GM19043 (cell line): Measurements from ENCODE around the gene WDR90.
"Not testable (repeated sequence)": the region's sequence is repeated elsewhere in the genome, so short reads cannot be mapped to it uniquely, and the experiment has no call there.

Experiments
- ATAC-seq: cut with Tn5 transposase; IDR thresholded peaks from one replicate; pipeline ENCODE4 v1.9.1; 2021; ENCODE audit warnings: low read depth; ENCODE audit not compliant: unreplicated experiment

Gene WDR90

GRCh38 chr16:704047-704446, 54.9 kb downstream of the WDR90 start:
- no peak for ATAC-seq

- ATAC-seq = no peak
These were observed 55.6 kb downstream of the WDR90 start for GRCh38 chr16:704552-705380.

- no peak for ATAC-seq
These were observed 56.4 kb downstream of the WDR90 start, which contains the start of gene FBXL16 for GRCh38 chr16:705431-706188. TSS of gene FBXL16 (minus strand) at chr16:705801. CDS start at chr16:697405, 8,396 bp downstream.

- no peak for ATAC-seq
These were observed 57.3 kb downstream of the WDR90 start for GRCh38 chr16:706189-707061.

- no peak for ATAC-seq
These were observed 57.9 kb downstream of the WDR90 start for GRCh38 chr16:707062-707538.

GRCh38 chr16:708019-708418, 58.9 kb downstream of the WDR90 start:
- ATAC-seq = no peak

GRCh38 chr16:708959-709358, 59.8 kb downstream of the WDR90 start:
- no peak for ATAC-seq

- ATAC-seq = no peak
These were observed 60.7 kb downstream of the WDR90 start for GRCh38 chr16:709566-710499.

- no peak for ATAC-seq
These were observed 61.4 kb downstream of the WDR90 start for GRCh38 chr16:710500-711075.

- ATAC-seq = no peak
These were observed 61.9 kb downstream of the WDR90 start for GRCh38 chr16:711084-711483.

GRCh38 chr16:711548-712320, 62.6 kb downstream of the WDR90 start:
- no peak for ATAC-seq

- ATAC-seq = not testable (repeated sequence)
These were observed 63.6 kb downstream of the WDR90 start for GRCh38 chr16:712740-713250.

GRCh38 chr16:714079-714478, 64.9 kb downstream of the WDR90 start:
- no peak for ATAC-seq

- ATAC-seq = peak; percentile 60
These were observed 65.7 kb downstream of the WDR90 start, which contains the start of gene METRN for GRCh38 chr16:714558-715476. TSS of gene METRN (plus strand) at chr16:715118. CDS start at chr16:715290, 172 bp downstream.

- no peak for ATAC-seq
These were observed 66.5 kb downstream of the WDR90 start for GRCh38 chr16:715477-716199.

- no peak for ATAC-seq
These were observed 67.0 kb downstream of the WDR90 start for GRCh38 chr16:716200-716568.
